Epithelial cell of esophagus (primary cell): ENCODE results near the gene HCN4.
A peak's percentile ranks its signal among the peaks of the same experiment; 100 is the strongest.

ENCODE experiments used
- DNase-seq: peaks from one replicate; pipeline ENCODE4 v3.0.0; 2010; ENCODE audit warnings: low read depth
- H3K4me3 ChIP-seq: 2 replicates; pipeline ENCODE4 v1.5.1; 2011; ENCODE audit warnings: mild to moderate bottlenecking, low read length, control low read depth
- CTCF ChIP-seq: IDR thresholded peaks from 2 replicates; pipeline ENCODE4 v1.5.1; 2011; ENCODE audit warnings: low read depth, mild to moderate bottlenecking, low read length, control low read depth, inconsistent platforms; ENCODE audit not compliant: insufficient read depth; ENCODE audit errors: missing control alignments

HCN4 gene

GRCh38 chr15:73371812-73372211 is 3.1 kb upstream of the HCN4 start:
- H3K4me3 ChIP-seq, result no peak overlapping the region
- TF ChIP-seq CTCF, result no peak
- no peak for DNase-seq

- H3K4me3 ChIP-seq, result no peak overlapping the region
- TF ChIP-seq CTCF, result no peak
- DNase-seq, result peak; percentile 9
Measured at GRCh38 chr15:73370151-73370550, 1.4 kb upstream of the HCN4 start.

GRCh38 chr15:73369154-73369694 is 466 bp upstream of the HCN4 start:
- no peak overlapping the region for H3K4me3 ChIP-seq
- TF ChIP-seq CTCF, result no peak
- no peak for DNase-seq

- no peak for DNase-seq
- no peak overlapping the region for H3K4me3 ChIP-seq
- TF ChIP-seq CTCF, result no peak
Measured at GRCh38 chr15:73367624-73368300, 996 bp downstream of the HCN4 start.

GRCh38 chr15:73366766-73367623 is 1.8 kb downstream of the HCN4 start:
- no peak for TF ChIP-seq CTCF
- DNase-seq, result no peak
- H3K4me3 ChIP-seq, result no peak overlapping the region

GRCh38 chr15:73364070-73364469 is 4.7 kb downstream of the HCN4 start:
- H3K4me3 ChIP-seq, result no peak overlapping the region

More at GRCh38 chr15:73364070-73364469, 4.7 kb downstream of the HCN4 start:
- TF ChIP-seq CTCF, result no peak
- no peak for DNase-seq
